SJCRH30 (cell line): Measurements from ENCODE around the gene HEPACAM2. TPM values are rescaled to one million over a fixed set of nuclear protein-coding genes. Genes with fewer than 3 reads are reported as not detected.
A peak's percentile ranks its signal among the peaks of the same experiment; 100 is the strongest.

Source experiments
- DNase-seq, 2 experiments: peaks; one replicate each; pipeline ENCODE4 v3.0.0-alpha.2; 2015 to 2020
- H3K27ac ChIP-seq: fragments of 250-450 bp; sonication (Bioruptor Pico); 2 replicates; pipeline ENCODE4 v1.5.1; 2020; ENCODE audit warnings: mild to moderate bottlenecking, moderate library complexity
- H3K27me3 ChIP-seq: fragments of 250-450 bp; sonication (Bioruptor Pico); 2 replicates; pipeline ENCODE4 v1.5.1; 2020; ENCODE audit warnings: mild to moderate bottlenecking, moderate library complexity
- H3K36me3 ChIP-seq: fragments of 250-450 bp; sonication (Bioruptor Pico); 2 replicates; pipeline ENCODE4 v1.5.1; 2020; ENCODE audit warnings: mild to moderate bottlenecking, moderate library complexity
- H3K4me1 ChIP-seq: fragments of 250-450 bp; sonication (Bioruptor Pico); 2 replicates; pipeline ENCODE4 v1.5.1; 2020; ENCODE audit warnings: mild to moderate bottlenecking, moderate library complexity
- H3K4me3 ChIP-seq: fragments of 250-450 bp; sonication (Bioruptor Pico); 2 replicates; pipeline ENCODE4 v1.5.1; 2020; ENCODE audit warnings: mild to moderate bottlenecking, moderate library complexity
- H3K9me3 ChIP-seq: fragments of 250-450 bp; sonication (Bioruptor Pico); replicated peaks from 2 replicates; pipeline ENCODE4 v1.5.1; 2020; ENCODE audit warnings: mild to moderate bottlenecking, moderate library complexity
- total RNA-seq: library from RNA; depleted of rRNA; stranded (reverse); fragments of >200 nt; shearing (Covaris generic); gene quantifications from 2 replicates; pipeline ENCODE4 v1.2.3, GENCODE V29; 2014

The HEPACAM2 gene
- total RNA-seq, 1 experiment from 2014 or later, result 4.2 TPM

- Histone ChIP-seq H3K36me3 (no peaks in the 10 kb centered on the region), H3K27ac (no peak overlapping the region), H3K4me1 (no peaks in the 10 kb centered on the region), H3K9me3 (no peaks in the 10 kb centered on the region; the same call in 1 of the 2 replicates), H3K4me3 (no peak overlapping the region), H3K27me3 (no peaks in the 10 kb centered on the region)
- DNase-seq, result peak in 1 of 2 experiments; percentile 22
Observed at GRCh38 chr7:93178213-93178612, 48.1 kb downstream of the HEPACAM2 start.

GRCh38 chr7:93176992-93177580, 49.2 kb downstream of the HEPACAM2 start:
- Histone ChIP-seq H3K9me3 (peaks cover 5% of the 10 kb centered on the region), H3K36me3 (no peaks in the 10 kb centered on the region), H3K27me3 (no peaks in the 10 kb centered on the region), H3K27ac (no peak overlapping the region), H3K4me1 (no peaks in the 10 kb centered on the region), H3K4me3 (no peak overlapping the region)
- no peak for DNase-seq

- H3K36me3 ChIP-seq, result no peaks in the 10 kb centered on the region
- no peak for DNase-seq
- peaks cover 14% of the 10 kb centered on the region for H3K9me3 ChIP-seq
- no peak overlapping the region for H3K4me3 ChIP-seq
- no peaks in the 10 kb centered on the region for H3K27me3 ChIP-seq
- no peak overlapping the region for H3K27ac ChIP-seq
- no peaks in the 10 kb centered on the region for H3K4me1 ChIP-seq
Observed at GRCh38 chr7:93175219-93175618, 51.0 kb downstream of the HEPACAM2 start.

- Histone ChIP-seq H3K4me3 (no peak overlapping the region), H3K27ac (no peak overlapping the region), H3K36me3 (no peaks in the 10 kb centered on the region), H3K9me3 (peaks cover 14% of the 10 kb centered on the region), H3K4me1 (no peaks in the 10 kb centered on the region), H3K27me3 (no peaks in the 10 kb centered on the region)
- DNase-seq, result no peak
Observed at GRCh38 chr7:93172683-93173082, 53.6 kb downstream of the HEPACAM2 start.

GRCh38 chr7:93171606-93172226, 54.6 kb downstream of the HEPACAM2 start:
- H3K27ac ChIP-seq, result no peak overlapping the region
- no peak for DNase-seq
- no peak overlapping the region for H3K4me3 ChIP-seq

GRCh38 chr7:93165447-93165846, 60.8 kb downstream of the HEPACAM2 start:
- Histone ChIP-seq H3K27ac (no peak overlapping the region), H3K9me3 (no peaks in the 10 kb centered on the region; the same call in 1 of the 2 replicates), H3K4me3 (no peak overlapping the region), H3K27me3 (no peaks in the 10 kb centered on the region), H3K4me1 (no peaks in the 10 kb centered on the region), H3K36me3 (no peaks in the 10 kb centered on the region)
- DNase-seq, result no peak

More at GRCh38 chr7:93171606-93172226, 54.6 kb downstream of the HEPACAM2 start:
- Histone ChIP-seq H3K36me3 (no peaks in the 10 kb centered on the region), H3K9me3 (peaks cover 14% of the 10 kb centered on the region), H3K4me1 (no peaks in the 10 kb centered on the region), H3K27me3 (no peaks in the 10 kb centered on the region)

- DNase-seq, result no peak
- H3K4me1 ChIP-seq, result no peaks in the 10 kb centered on the region
- no peaks in the 10 kb centered on the region for H3K36me3 ChIP-seq
- H3K9me3 ChIP-seq, result no peaks in the 10 kb centered on the region; the same call in 1 of the 2 replicates
- no peak overlapping the region for H3K27ac ChIP-seq
- no peak overlapping the region for H3K4me3 ChIP-seq
- no peaks in the 10 kb centered on the region for H3K27me3 ChIP-seq
Observed at GRCh38 chr7:93164766-93165165, 61.5 kb downstream of the HEPACAM2 start.

GRCh38 chr7:93161181-93161762, 65.0 kb downstream of the HEPACAM2 start:
- H3K36me3 ChIP-seq, result no peaks in the 10 kb centered on the region
- no peak overlapping the region for H3K27ac ChIP-seq
- no peaks in the 10 kb centered on the region for H3K27me3 ChIP-seq
- no peak for DNase-seq
- no peaks in the 10 kb centered on the region for H3K4me1 ChIP-seq
- H3K4me3 ChIP-seq, result no peak overlapping the region
- H3K9me3 ChIP-seq, result peaks cover 7% of the 10 kb centered on the region

- no peak overlapping the region for H3K27ac ChIP-seq
- no peak overlapping the region for H3K4me3 ChIP-seq
- no peaks in the 10 kb centered on the region for H3K36me3 ChIP-seq
- no peaks in the 10 kb centered on the region for H3K27me3 ChIP-seq
- DNase-seq, result no peak
- H3K4me1 ChIP-seq, result no peaks in the 10 kb centered on the region
- peaks cover 8% of the 10 kb centered on the region for H3K9me3 ChIP-seq
Observed at GRCh38 chr7:93160410-93160809, 65.9 kb downstream of the HEPACAM2 start.

GRCh38 chr7:93159490-93159889, 66.8 kb downstream of the HEPACAM2 start:
- no peaks in the 10 kb centered on the region for H3K36me3 ChIP-seq
- H3K4me1 ChIP-seq, result no peaks in the 10 kb centered on the region
- H3K27ac ChIP-seq, result no peak overlapping the region
- no peak for DNase-seq
- H3K4me3 ChIP-seq, result no peak overlapping the region
- peaks cover 8% of the 10 kb centered on the region for H3K9me3 ChIP-seq
- no peaks in the 10 kb centered on the region for H3K27me3 ChIP-seq

GRCh38 chr7:93156884-93157283, 69.4 kb downstream of the HEPACAM2 start:
- Histone ChIP-seq H3K9me3 (peaks cover 8% of the 10 kb centered on the region), H3K27me3 (no peaks in the 10 kb centered on the region), H3K27ac (no peak overlapping the region), H3K4me1 (peaks cover 3% of the 10 kb centered on the region; the same call in 1 of the 2 replicates), H3K4me3 (no peak overlapping the region), H3K36me3 (no peaks in the 10 kb centered on the region)
- DNase-seq, result no peak

- no peak for DNase-seq
- H3K36me3 ChIP-seq, result no peaks in the 10 kb centered on the region
- H3K27ac ChIP-seq, result no peak overlapping the region
- no peaks in the 10 kb centered on the region for H3K9me3 ChIP-seq
- H3K27me3 ChIP-seq, result no peaks in the 10 kb centered on the region
- peaks cover 7% of the 10 kb centered on the region; the same call in 1 of the 2 replicates for H3K4me1 ChIP-seq
- no peak overlapping the region for H3K4me3 ChIP-seq
Observed at GRCh38 chr7:93150200-93150835, 76.0 kb downstream of the HEPACAM2 start.

GRCh38 chr7:93148727-93149126, 77.5 kb downstream of the HEPACAM2 start:
- no peak for DNase-seq
- H3K4me3 ChIP-seq, result no peak overlapping the region
- no peak overlapping the region for H3K27ac ChIP-seq
- no peaks in the 10 kb centered on the region for H3K27me3 ChIP-seq
- no peaks in the 10 kb centered on the region for H3K36me3 ChIP-seq
- H3K9me3 ChIP-seq, result no peaks in the 10 kb centered on the region
- H3K4me1 ChIP-seq, result peaks cover 7% of the 10 kb centered on the region; the same call in 1 of the 2 replicates

GRCh38 chr7:93148144-93148543, 78.1 kb downstream of the HEPACAM2 start, which contains the start of gene SAMD9L:
SAMD9L (minus strand) TSS chr7:93148385; CDS start chr7:93135971, 12,414 bp downstream.
- Histone ChIP-seq H3K27me3 (no peaks in the 10 kb centered on the region), H3K27ac (no peak within 1 kb of the TSS), H3K36me3 (no peaks in the 10 kb centered on the region), H3K4me1 (peaks cover 4% of the 10 kb centered on the region; the same call in 1 of the 2 replicates), H3K9me3 (no peaks in the 10 kb centered on the region), H3K4me3 (peak within 1 kb of the TSS; percentile 42)
- DNase-seq, result peak in 1 of 2 experiments; percentile 8

- peak; percentile 19 to 43 for DNase-seq
- H3K4me1 ChIP-seq, result peaks cover 4% of the 10 kb centered on the region; the same call in 1 of the 2 replicates
- no peaks in the 10 kb centered on the region for H3K9me3 ChIP-seq
- no peaks in the 10 kb centered on the region for H3K36me3 ChIP-seq
- no peaks in the 10 kb centered on the region for H3K27me3 ChIP-seq
- no peak overlapping the region for H3K27ac ChIP-seq
- peak overlapping the region; percentile 42 for H3K4me3 ChIP-seq
Observed at GRCh38 chr7:93147363-93147762, 78.9 kb downstream of the HEPACAM2 start.
